Measurements from ENCODE around the gene MINDY4. TPM values are rescaled to one million over a fixed set of nuclear protein-coding genes. Genes with fewer than 3 reads are reported as not detected.

Gene MINDY4
- total and polyA plus RNA-seq, 4 donors, result 0.93 to 6.1 (median 1.9) TPM

DNA sequence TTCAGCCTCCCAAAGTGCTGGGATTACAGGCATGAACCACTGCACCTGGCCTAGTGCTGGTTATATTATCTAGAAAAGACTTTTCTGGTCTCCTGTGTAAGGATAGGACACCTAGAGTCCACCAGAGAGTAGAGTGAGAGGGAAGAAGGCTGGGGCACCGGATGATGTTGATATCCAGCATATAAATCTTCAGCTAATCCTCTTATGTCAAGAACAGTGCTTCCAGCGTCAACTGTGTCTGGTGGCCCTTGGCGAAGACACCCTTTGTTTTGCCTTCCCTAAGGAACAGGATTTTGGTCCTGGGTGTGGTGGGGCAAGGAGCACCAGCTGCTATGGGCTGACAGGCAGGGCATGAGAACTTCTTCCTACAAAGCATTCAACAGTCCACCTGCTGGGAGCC is 35.6 kb upstream of the MINDY4 start:
- no peaks in the 10 kb centered on the region for H3K36me3 ChIP-seq (ENCODE audit: control insufficient read depth in 4 of 4, insufficient read depth in 3 of 4, low read depth in 1 of 4, low read length in 3 of 4)
- DNase-seq (ENCODE audit: low spot score), result no peak
- H3K4me1 ChIP-seq (ENCODE audit: control insufficient read depth in 4 of 4, insufficient read depth in 4 of 4, low read length in 3 of 4), result no peaks in the 10 kb centered on the region
- H3K4me3 ChIP-seq (ENCODE audit: low read depth in 1 of 3, low read length in 3 of 3), result no peak overlapping the region
- WGBS, result 96% methylated on average over 3 of the region's 3 CpGs
- TF ChIP-seq FOXA2 (IDR thresholded peaks at IDR 0.05), result no peak
- no peak for TF ChIP-seq TAF1 (conservative IDR thresholded peaks at IDR 0.05)
- TF ChIP-seq, protein P1, sequence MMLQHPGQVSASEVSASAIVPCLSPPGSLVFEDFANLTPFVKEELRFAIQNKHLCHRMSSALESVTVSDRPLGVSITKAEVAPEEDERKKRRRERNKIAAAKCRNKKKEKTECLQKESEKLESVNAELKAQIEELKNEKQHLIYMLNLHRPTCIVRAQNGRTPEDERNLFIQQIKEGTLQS (IDR thresholded peaks at IDR 0.05), result no peak
- TF ChIP-seq RXRA (IDR thresholded peaks at IDR 0.05), result no peak
- no peak for TF ChIP-seq YY1 (IDR thresholded peaks at IDR 0.05)
- TF ChIP-seq, protein P2, sequence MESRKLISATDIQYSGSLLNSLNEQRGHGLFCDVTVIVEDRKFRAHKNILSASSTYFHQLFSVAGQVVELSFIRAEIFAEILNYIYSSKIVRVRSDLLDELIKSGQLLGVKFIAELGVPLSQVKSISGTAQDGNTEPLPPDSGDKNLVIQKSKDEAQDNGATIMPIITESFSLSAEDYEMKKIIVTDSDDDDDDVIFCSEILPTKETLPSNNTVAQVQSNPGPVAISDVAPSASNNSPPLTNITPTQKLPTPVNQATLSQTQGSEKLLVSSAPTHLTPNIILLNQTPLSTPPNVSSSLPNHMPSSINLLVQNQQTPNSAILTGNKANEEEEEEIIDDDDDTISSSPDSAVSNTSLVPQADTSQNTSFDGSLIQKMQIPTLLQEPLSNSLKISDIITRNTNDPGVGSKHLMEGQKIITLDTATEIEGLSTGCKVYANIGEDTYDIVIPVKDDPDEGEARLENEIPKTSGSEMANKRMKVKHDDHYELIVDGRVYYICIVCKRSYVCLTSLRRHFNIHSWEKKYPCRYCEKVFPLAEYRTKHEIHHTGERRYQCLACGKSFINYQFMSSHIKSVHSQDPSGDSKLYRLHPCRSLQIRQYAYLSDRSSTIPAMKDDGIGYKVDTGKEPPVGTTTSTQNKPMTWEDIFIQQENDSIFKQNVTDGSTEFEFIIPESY (IDR thresholded peaks at IDR 0.05), result no peak
- no peak for TF ChIP-seq FOXA1 (IDR thresholded peaks at IDR 0.05)
- TF ChIP-seq RAD21 (IDR thresholded peaks at IDR 0.05), result no peak
- TF ChIP-seq JUND (IDR thresholded peaks at IDR 0.05), result no peak
- no peak for TF ChIP-seq HNF4A (conservative IDR thresholded peaks at IDR 0.05)
- TF ChIP-seq MAX (IDR thresholded peaks at IDR 0.05), result no peak
- no peak for TF ChIP-seq NR2F2 (IDR thresholded peaks at IDR 0.05)
- TF ChIP-seq EGR1 (IDR thresholded peaks at IDR 0.05; ENCODE audit: low read depth in 2 of 2), result no peak
- no peaks in the 10 kb centered on the region for H3K9me3 ChIP-seq (ENCODE audit: control insufficient read depth in 4 of 4, low read length in 3 of 4)
- no peak overlapping the region for H3K9ac ChIP-seq (ENCODE audit: low read depth in 1 of 2, low read length in 2 of 2)
- no peak overlapping the region for H3K27ac ChIP-seq (ENCODE audit: low read depth in 1 of 2, low read length in 2 of 2)
- no peaks in the 10 kb centered on the region for H3K27me3 ChIP-seq (ENCODE audit: control insufficient read depth in 4 of 4, insufficient read depth in 4 of 4, low read length in 3 of 4)

DNA sequence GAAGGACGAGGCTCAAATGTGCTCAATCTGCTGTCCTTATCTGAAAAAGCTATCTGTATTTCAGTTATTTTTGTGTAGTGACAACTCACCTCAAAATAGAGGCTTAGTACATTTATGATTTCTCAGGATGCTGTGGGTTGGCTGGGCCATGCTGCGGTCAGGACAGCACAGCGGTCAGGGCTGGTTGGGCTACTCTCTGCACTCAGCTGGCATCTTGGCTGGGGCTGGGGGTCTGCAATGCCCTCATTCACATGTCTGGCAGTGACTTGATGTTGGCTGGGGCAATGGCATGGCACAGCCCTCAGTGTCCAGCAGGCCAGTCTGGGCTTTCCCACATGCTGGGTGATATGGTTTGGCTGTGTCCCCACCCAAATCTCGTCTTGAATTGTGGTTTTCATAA is 34.9 kb upstream of the MINDY4 start:
- TF ChIP-seq FOXA2 (IDR thresholded peaks at IDR 0.05), result no peak
- no peak for TF ChIP-seq YY1 (IDR thresholded peaks at IDR 0.05)
- TF ChIP-seq EGR1 (IDR thresholded peaks at IDR 0.05; ENCODE audit: low read depth in 2 of 2), result no peak
- no peak for TF ChIP-seq SP1 (IDR thresholded peaks at IDR 0.05)
- TF ChIP-seq, protein P1 (IDR thresholded peaks at IDR 0.05), result no peak
- no peak for TF ChIP-seq HNF4A (conservative IDR thresholded peaks at IDR 0.05)
- no peak for TF ChIP-seq JUND (IDR thresholded peaks at IDR 0.05)
- no peak for TF ChIP-seq NR2F2 (IDR thresholded peaks at IDR 0.05)
- no peak for TF ChIP-seq RXRA (IDR thresholded peaks at IDR 0.05)
- TF ChIP-seq HNF4G (IDR thresholded peaks at IDR 0.05), result no peak
- no peak for TF ChIP-seq CTCF (IDR thresholded peaks at IDR 0.05; ENCODE audit: low read depth, low read length, missing input control)
- no peak for TF ChIP-seq MAX (IDR thresholded peaks at IDR 0.05)
- no peak for TF ChIP-seq FOXA1 (IDR thresholded peaks at IDR 0.05)
- TF ChIP-seq REST (IDR thresholded peaks at IDR 0.05), result no peak
- TF ChIP-seq, protein P2 (IDR thresholded peaks at IDR 0.05), result no peak
- no peak for TF ChIP-seq RAD21 (IDR thresholded peaks at IDR 0.05)
- no peak for TF ChIP-seq GABPA (IDR thresholded peaks at IDR 0.05 in 1 of 2, conservative IDR thresholded peaks at IDR 0.05 in 1 of 2)
- H3K4me3 ChIP-seq (ENCODE audit: low read depth in 1 of 3, low read length in 3 of 3), result no peak overlapping the region
- no peak for DNase-seq (ENCODE audit: low spot score)

More for the DNA sequence above, 34.9 kb upstream of the MINDY4 start:
- Histone ChIP-seq H3K4me1 (ENCODE audit: control insufficient read depth in 4 of 4, insufficient read depth in 4 of 4, low read length in 3 of 4) (no peaks in the 10 kb centered on the region), H3K27me3 (ENCODE audit: control insufficient read depth in 4 of 4, insufficient read depth in 4 of 4, low read length in 3 of 4) (no peaks in the 10 kb centered on the region), H3K36me3 (ENCODE audit: control insufficient read depth in 4 of 4, insufficient read depth in 3 of 4, low read depth in 1 of 4, low read length in 3 of 4) (no peaks in the 10 kb centered on the region), H3K9me3 (ENCODE audit: control insufficient read depth in 4 of 4, low read length in 3 of 4) (no peaks in the 10 kb centered on the region), H3K9ac (ENCODE audit: low read depth in 1 of 2, low read length in 2 of 2) (no peak overlapping the region), H3K27ac (ENCODE audit: low read depth in 1 of 2, low read length in 2 of 2) (no peak overlapping the region)
- WGBS, result 87% methylated on average over 4 of the region's 4 CpGs
